ENCODE results near the gene FAM168B.

FAM168B gene

DNA sequence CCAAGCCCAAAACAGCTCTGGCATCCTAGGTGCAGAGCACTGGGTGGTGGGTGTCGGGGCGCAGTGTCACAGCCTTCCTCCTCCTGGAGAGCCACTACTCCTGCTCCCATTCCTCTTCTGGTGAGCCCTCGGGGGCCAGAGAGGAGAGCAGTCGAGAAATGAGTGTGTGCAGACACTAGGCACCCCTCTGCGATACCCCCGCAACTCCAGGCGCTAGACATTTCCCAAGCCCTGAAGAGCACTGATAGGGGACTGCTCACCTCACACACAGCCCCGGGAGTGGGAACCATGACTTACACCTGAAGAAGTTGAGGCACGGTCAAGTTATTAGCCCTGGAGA is 54.2 kb downstream of the FAM168B start:
- TF ChIP-seq CTCF (IDR thresholded peaks at IDR 0.05) = no peak

DNA sequence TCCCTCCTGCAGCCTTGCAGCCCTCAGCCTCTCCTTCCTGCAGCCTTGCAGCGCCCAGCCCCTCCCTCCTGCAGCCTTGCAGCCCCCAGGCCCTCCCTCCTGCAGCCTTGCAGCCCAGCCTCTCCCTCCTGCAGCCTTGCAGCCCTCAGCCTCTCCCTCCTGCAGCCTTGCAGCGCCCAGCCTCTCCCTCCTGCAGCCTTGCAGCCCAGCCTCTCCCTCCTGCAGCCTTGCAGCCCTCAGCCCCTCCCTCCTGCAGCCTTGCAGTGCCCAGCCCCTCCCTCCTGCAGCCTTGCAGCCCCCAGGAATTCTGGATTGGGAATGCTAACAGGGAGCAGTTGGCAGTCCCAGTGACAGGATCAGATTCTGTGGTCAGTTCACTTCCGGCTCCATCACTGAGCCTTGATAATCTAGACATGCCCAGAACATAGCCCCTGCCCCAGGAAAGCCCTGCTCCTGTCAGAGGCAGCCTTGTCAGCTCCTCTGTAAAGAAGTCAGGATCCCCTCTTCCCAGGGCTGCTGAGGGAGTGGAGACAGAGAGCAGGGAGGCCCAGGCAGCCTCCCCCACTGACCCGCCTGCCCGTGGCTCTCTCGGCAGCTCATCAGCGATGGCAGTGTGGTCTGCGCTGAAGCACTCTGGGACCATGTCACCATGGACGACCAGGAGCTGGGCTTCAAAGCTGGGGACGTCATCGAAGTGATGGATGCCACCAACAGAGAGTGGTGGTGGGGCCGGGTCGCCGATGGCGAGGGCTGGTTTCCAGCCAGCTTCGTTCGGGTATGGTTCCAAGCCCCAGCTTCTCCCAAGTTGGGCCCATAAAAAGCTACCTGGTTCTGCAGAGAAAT is 54.8 kb downstream of the FAM168B start:
- TF ChIP-seq CTCF (IDR thresholded peaks at IDR 0.05) = no peak

DNA sequence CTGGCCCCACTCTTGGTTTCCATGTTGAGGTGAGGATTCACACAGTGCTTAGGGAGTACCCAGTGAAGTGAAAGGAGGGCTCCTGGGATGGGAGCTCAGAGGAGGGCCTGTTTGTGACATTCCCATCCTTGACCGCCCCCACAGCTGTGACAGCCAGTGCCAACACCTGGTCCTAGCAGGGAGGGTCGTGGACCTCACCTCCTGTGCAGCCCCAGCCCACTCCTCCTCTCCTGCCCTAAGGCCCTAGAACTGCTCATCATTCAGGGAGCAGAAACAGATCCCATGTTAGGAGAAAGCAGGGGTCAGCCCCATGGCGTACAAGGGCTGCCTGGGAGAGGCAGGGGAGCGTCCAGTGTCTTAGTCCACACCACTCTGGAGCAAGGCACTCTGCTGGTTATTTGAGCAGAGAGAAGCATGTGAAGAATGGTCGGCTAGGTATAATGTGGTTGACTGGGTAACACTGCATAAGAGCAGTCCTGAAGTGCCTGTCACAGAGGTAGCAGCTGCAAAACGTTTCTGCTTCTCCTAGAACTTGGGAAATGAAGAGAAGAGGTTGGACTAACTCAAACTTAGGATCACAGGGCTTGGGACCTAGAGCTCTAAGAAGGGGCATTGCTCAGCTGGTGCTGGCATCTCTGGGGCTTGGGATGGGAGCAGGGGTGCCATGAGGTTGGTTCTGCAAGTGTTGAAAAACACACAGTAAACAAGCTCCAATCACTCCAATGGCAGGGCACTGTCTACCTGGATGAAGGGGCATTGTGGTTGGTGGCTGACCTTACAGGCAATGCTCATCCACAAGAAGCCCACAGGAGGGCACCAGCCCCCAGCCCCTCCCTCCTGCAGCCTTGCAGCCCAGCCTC is 55.6 kb downstream of the FAM168B start:
- no peak for TF ChIP-seq CTCF (IDR thresholded peaks at IDR 0.05)

DNA sequence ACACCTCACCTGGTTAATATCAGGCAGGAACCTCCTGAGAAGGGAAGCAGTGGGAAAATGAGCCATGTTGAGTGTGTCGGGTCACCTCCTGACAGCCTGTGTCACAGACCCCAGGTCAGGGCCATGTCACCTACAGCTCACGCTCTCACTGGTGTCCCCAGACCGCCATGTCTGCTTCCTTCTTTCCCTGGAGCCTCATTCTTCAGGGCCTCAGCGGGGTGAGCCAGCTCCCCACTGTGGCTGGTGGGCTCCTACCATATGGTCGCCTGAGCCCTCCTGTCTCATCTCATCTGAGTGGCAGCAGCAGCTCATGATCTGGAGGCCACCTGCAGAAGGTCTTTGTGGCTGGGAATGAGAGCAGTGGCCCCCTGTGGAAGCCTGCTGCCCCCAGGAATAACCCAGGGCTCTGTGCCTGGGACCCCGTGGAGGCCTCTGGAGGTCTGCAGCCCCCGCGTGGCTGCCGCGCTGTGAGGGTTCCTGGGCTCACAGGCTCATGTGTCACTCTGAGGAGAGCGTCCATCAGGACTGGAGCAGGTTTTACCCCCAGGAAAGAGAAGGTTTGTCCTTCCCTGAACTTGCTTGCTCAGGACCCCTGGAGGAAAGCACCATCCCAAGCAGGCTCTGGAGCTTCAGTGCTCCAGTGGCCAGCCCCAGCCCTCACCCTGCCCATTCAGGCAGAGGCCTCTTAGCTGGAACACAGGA is 56.4 kb downstream of the FAM168B start:
- TF ChIP-seq CTCF (IDR thresholded peaks at IDR 0.05) = no peak

DNA sequence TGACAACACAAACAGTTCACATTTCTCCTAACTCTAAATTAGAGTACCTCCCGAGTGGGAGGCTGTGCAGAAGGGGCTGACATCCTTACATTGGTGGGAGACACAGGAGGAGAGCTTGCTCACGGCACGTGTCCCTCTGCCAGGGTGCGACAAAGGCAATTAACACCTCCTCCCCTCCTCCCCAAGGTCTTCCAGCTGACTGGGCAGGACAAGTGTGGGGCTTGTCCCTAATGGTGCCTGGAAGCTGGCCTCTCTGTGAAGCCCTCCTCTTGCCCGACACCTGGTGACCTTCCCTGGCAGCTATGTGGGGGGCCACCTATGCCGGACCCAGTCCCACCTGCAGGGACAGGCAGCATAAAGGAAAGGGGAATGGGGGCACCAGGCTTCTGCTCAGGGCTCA is 57.0 kb downstream of the FAM168B start:
- TF ChIP-seq CTCF (IDR thresholded peaks at IDR 0.05) = no peak

GRCh38 chr2:131035826-131036231 is 57.4 kb downstream of the FAM168B start:
- TF ChIP-seq CTCF (IDR thresholded peaks at IDR 0.05) = no peak

DNA sequence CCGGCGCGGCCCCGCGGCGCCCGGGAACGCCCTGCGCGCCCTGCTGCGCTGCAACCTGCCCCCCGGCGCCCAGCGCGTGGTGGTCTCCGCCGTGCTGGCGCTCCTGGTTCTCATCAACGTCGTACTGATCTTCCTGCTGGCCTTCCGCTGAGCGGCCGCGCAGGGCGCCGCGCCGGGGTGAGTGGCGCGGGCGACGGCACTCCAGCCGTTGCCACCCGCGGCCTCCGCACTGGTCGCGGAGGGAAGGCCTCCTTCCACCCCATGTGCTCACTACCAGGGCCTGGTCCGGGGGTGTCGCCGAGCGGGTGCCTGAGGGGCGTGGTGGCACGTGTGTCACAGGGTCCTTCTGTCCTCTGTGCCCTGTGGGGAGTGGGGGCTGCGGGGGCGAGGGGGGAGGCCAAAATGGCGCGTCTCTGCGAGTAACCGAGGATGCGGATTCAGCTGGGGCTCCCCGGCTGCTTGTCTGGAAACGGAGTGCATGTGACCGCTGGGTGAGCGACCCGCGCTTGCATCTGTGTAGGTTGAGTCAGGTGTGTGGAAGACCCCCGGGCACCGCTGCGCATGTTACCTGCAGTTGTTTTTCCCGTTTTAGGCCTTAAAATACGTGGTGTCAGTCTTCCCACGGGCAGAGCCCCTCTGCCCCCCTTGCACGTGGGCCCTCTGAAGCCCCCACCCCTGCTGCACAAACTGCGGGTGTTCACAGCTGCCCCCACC is 58.0 kb downstream of the FAM168B start:
- no peak for TF ChIP-seq CTCF (IDR thresholded peaks at IDR 0.05)
